NT2/D1 (cell line): ENCODE data around the gene CD99L2.

Experiments
- DNase-seq: peaks from one replicate; pipeline ENCODE4 v3.0.0-alpha.2; 2011; ENCODE audit warnings: low read depth, low spot score
- H3K27me3 ChIP-seq: 2 replicates; pipeline ENCODE4 v1.6.0; 2011; ENCODE audit warnings: mild to moderate bottlenecking; ENCODE audit not compliant: insufficient read length, insufficient read depth
- H3K36me3 ChIP-seq: 2 replicates; pipeline ENCODE4 v1.6.1; 2011; ENCODE audit warnings: mild to moderate bottlenecking, low read length, mixed read lengths; ENCODE audit not compliant: insufficient read depth, insufficient read length
- H3K4me1 ChIP-seq: 2 replicates; pipeline ENCODE4 v1.5.1; 2011; ENCODE audit not compliant: insufficient read depth, insufficient read length
- H3K4me3 ChIP-seq: 2 replicates; pipeline ENCODE4 v1.5.1; 2011; ENCODE audit warnings: low read depth; ENCODE audit not compliant: insufficient read length
- H3K9ac ChIP-seq: 2 replicates; pipeline ENCODE4 v1.6.0; 2011; ENCODE audit warnings: low read depth; ENCODE audit not compliant: insufficient read length
- H3K9me3 ChIP-seq: 2 replicates; pipeline ENCODE4 v1.5.1; 2011; ENCODE audit warnings: mild to moderate bottlenecking, low read length; ENCODE audit not compliant: insufficient read depth
- SUZ12 ChIP-seq: IDR thresholded peaks from 2 replicates; pipeline ENCODE4 v1.6.1; 2011; ENCODE audit not compliant: insufficient read length, insufficient read depth; ENCODE audit errors: extremely low read depth
- YY1 ChIP-seq: IDR thresholded peaks from 2 replicates; pipeline ENCODE4 v1.6.1; 2011; ENCODE audit not compliant: insufficient read length, insufficient read depth
- ZNF274 ChIP-seq: IDR thresholded peaks from 2 replicates; pipeline ENCODE4 v1.6.1; 2011; ENCODE audit warnings: mild to moderate bottlenecking, low read depth, low read length

Gene CD99L2

DNA sequence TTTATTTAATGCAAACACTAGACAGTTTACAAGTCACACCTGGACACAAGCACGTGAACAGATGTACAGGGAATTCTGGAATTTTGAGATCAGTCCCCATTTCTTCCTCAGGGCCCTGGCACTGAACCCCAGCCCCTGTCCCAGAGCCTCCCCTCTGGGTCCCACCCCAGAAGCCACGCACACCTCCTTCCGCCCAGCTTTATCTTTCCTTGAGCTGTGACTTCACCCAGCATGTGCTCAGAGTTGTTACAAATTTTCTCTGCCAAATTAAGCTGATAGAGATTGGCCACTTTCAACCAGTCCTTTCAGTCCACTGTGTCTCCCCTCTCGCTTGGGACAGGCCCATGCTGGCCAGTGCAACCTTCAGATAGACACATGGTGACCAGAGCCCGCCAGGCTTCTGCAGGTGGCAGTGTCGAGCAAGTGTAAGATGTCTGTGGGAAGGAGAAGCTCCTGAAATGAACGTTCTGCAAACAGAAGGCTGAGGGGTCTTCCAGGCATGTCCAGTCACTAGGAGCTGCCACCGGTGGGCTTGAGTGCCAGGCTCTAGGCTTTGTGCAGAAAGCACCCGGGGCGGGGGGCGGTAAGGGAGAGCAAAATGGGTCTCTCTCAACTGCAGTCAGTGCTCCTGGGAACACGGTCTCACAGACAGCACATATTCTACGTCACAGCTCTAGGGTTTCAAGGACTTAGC, 132.0 kb downstream of the CD99L2 start:
- no peak overlapping the region for H3K9ac ChIP-seq
- H3K36me3 ChIP-seq: no peaks in the 10 kb centered on the region
- no peaks in the 10 kb centered on the region for H3K27me3 ChIP-seq
- no peak overlapping the region for H3K4me3 ChIP-seq
- no peaks in the 10 kb centered on the region for H3K9me3 ChIP-seq
- TF ChIP-seq SUZ12: no peak
- TF ChIP-seq ZNF274: no peak
- TF ChIP-seq YY1: no peak
- no peak for DNase-seq
- H3K4me1 ChIP-seq: no peaks in the 10 kb centered on the region

DNA sequence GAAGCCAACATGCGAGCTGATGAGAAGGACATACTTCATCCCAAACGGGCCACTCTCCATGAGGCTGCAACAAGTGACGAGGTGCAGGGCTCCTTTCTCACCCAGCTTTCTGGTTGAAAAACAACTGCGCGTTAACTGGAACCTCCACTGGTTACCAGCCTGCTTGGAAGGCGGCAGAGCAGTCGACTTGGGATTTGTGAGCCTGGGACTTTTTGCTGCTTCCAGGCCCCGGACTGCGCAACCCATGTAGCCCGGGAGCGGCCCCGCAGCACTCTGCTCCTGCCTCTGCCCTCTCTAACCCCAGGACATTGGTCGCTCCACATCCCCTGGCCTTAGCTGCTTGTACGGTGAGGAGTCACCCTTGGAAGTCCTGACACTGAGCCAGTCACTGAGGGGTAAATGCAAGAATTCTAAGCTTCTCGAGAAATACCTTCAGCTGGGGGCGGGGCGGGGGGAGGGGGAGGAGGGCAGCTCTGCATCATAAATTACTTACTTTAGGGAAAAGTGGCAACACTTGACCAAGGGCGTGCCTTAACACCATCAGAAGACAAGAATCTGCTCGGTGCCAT, 132.6 kb downstream of the CD99L2 start:
- no peaks in the 10 kb centered on the region for H3K9me3 ChIP-seq
- H3K9ac ChIP-seq: no peak overlapping the region
- no peaks in the 10 kb centered on the region for H3K27me3 ChIP-seq
- no peaks in the 10 kb centered on the region for H3K4me1 ChIP-seq
- DNase-seq: no peak
- TF ChIP-seq SUZ12 (no peak), ZNF274 (no peak)
- H3K36me3 ChIP-seq: no peaks in the 10 kb centered on the region
- no peak overlapping the region for H3K4me3 ChIP-seq

DNA sequence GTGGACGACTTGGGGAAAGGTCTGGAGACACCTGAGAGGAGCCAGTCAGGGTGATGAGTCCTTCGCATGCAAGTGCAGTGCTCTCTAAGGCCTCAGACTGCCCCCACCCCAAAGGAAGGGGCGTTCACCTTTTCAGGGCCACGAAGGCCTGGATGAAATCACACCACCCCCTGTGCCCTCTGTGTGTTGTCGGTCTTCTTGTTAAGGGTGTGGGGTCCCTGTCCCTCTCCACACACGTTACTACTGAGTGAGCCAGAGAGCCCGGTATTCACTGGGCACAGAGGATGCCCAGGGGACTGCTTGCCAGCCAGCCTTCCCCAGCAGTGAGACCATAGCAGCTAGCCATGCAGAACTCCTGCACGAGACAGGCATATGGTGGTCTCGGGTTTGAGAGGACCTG, 133.2 kb downstream of the CD99L2 start:
- H3K4me3 ChIP-seq: no peak overlapping the region
- no peaks in the 10 kb centered on the region for H3K36me3 ChIP-seq
- no peak for DNase-seq
- TF ChIP-seq YY1: no peak
- no peak for TF ChIP-seq SUZ12
- TF ChIP-seq ZNF274: no peak
- H3K4me1 ChIP-seq: no peaks in the 10 kb centered on the region
- no peak overlapping the region for H3K9ac ChIP-seq
- H3K9me3 ChIP-seq: no peaks in the 10 kb centered on the region
- no peaks in the 10 kb centered on the region for H3K27me3 ChIP-seq

DNA sequence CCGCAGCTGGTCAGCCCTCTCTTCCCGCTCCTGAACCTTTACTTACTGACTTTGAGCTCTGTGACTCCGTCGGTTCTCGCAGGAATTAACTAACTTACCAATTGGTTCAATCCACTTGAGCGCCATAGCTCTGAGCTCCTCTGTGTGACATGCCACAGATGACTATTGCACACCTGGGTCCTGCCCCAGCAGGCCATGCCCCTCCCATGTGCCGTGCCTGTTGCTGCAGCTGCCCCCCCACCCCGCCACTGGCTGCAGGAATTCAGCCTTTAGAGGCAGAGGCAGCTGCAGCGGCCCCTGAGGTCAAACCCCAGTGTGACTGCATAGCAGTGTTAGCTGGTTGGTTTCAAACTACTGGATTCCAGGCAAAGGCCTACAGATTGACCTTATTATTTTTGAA, 134.7 kb downstream of the CD99L2 start:
- TF ChIP-seq ZNF274: no peak
- no peak for TF ChIP-seq YY1
- no peak for TF ChIP-seq SUZ12
- H3K27me3 ChIP-seq: no peaks in the 10 kb centered on the region
- H3K4me3 ChIP-seq: no peak overlapping the region
- no peak for DNase-seq
- no peaks in the 10 kb centered on the region for H3K9me3 ChIP-seq
- H3K4me1 ChIP-seq: no peaks in the 10 kb centered on the region
- no peaks in the 10 kb centered on the region for H3K36me3 ChIP-seq
- H3K9ac ChIP-seq: no peak overlapping the region

DNA sequence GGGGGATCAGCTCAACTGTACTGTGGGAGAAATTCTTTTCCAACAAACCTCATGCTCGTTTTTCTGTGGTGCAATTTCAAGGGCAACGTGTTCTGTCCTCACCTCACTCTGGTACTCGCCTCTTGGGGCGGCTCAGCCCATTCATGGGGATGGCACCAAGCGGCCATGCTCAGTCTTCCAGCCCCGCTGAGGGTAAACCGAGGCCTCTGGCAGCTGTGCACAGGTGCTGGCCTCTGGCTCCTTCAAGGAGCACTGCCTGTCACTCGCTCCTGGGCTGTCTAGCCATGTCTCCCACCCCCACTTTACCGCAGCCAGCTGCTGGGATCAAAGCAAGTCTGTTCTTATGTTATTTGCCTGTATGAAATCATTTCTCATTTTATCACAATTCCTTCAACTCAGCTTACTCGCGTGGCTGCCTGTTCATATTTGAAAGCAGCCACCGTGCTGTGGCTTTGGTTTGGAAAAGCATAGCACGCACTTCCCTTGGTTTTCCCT, 135.1 kb downstream of the CD99L2 start:
- DNase-seq: no peak
- no peaks in the 10 kb centered on the region for H3K4me1 ChIP-seq
- H3K27me3 ChIP-seq: no peaks in the 10 kb centered on the region
- no peaks in the 10 kb centered on the region for H3K36me3 ChIP-seq
- H3K9me3 ChIP-seq: no peaks in the 10 kb centered on the region
- H3K9ac ChIP-seq: no peak overlapping the region
- no peak overlapping the region for H3K4me3 ChIP-seq
- TF ChIP-seq ZNF274 (no peak), YY1 (no peak), SUZ12 (no peak)

DNA sequence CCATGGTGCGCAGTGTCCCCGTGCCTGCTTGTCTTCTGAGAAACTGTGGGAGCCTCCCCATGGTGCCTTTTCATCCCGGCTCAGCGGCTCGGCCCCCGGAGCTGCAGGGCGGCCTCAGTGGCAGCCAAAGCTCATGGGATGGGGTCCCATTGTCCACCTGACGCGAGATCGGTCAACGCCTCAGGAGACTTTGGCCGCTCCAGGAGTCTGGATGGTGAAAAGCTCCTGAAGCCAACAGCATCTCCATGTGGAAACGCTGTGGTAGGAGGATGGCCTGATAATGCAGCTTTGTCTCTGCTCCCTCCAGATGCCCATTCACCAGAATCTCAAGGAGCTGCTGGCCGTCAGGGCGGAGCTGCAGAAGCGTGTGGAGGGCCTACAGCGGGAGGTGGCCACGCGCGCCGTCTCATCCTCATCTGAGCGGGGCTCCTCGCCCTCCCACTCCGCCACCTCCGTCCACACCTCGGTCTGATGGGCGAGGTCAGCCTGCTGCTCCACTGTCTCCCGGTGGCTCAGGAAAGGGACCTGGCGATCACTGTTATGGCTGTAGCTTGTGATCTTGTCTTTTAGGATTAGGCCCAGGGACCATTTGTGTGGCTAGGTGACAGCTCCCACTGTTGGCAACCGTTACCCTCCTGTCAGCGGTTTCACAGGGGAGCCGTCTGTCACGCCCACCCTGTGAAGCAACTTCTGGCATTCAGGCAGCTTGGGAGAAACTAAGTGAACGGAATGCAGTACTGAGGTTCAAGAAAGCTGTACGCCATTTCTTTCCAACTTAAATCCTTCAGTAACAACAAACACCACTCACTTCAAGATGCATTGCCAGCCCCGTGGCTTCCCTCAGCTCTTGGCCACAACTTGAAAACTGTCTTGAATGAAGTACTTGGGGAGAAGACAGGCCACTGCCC, 136.0 kb downstream of the CD99L2 start:
- no peak for TF ChIP-seq ZNF274
- TF ChIP-seq SUZ12: no peak
- TF ChIP-seq YY1: no peak
- no peak overlapping the region for H3K9ac ChIP-seq
- no peaks in the 10 kb centered on the region for H3K9me3 ChIP-seq
- H3K4me3 ChIP-seq: no peak overlapping the region
- no peaks in the 10 kb centered on the region for H3K36me3 ChIP-seq
- DNase-seq: no peak
- no peaks in the 10 kb centered on the region for H3K4me1 ChIP-seq
- no peaks in the 10 kb centered on the region for H3K27me3 ChIP-seq

DNA sequence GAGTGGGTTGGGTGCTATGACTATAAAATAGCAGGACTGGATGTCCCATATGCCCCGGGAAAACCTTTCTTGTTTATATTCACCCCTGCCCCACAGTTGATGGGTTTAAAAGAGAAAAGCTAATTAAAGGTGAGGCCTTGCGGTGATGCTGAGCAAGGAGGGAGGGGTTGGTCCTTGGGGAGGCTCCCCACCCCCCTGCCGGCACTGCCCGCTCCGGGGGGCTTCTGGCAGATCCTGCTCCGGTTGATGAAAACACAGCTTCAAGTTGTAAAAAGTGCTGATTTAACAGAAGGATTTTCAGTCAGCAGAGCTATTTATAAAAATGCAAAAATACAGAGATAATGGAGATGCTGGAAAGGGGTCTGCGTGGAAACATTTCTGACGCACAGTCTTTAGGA, 136.7 kb downstream of the CD99L2 start:
- Histone ChIP-seq H3K36me3 (no peaks in the 10 kb centered on the region), H3K9me3 (no peaks in the 10 kb centered on the region), H3K4me3 (no peak overlapping the region), H3K4me1 (no peaks in the 10 kb centered on the region), H3K27me3 (no peaks in the 10 kb centered on the region), H3K9ac (no peak overlapping the region)
- no peak for DNase-seq
- no peak for TF ChIP-seq SUZ12
- no peak for TF ChIP-seq YY1
- TF ChIP-seq ZNF274: no peak
